Fibroblast of villous mesenchyme (primary cell): ENCODE data around the gene BMP8B. TPM values are rescaled to one million over a fixed set of nuclear protein-coding genes. Genes with fewer than 3 reads are reported as not detected.
"Not testable (repeated sequence)": the region's sequence is repeated elsewhere in the genome, so short reads cannot be mapped to it uniquely, and the experiment has no call there.

Source experiments
- DNase-seq: peaks from one replicate; pipeline ENCODE4 v3.0.0-alpha.2; 2010; ENCODE audit warnings: low read depth
- H3K4me3 ChIP-seq: 2 replicates; pipeline ENCODE4 v1.5.1; 2011; ENCODE audit warnings: low read depth, mild to moderate bottlenecking, low read length
- CTCF ChIP-seq: IDR thresholded peaks from 2 replicates; pipeline ENCODE4 v1.5.1; 2012; ENCODE audit warnings: low read depth, mild to moderate bottlenecking, low read length; ENCODE audit not compliant: insufficient read depth
- total RNA-seq: library from RNA; depleted of rRNA; stranded (reverse); fragments of >200 nt; gene quantifications from 2 replicates; pipeline ENCODE4 v1.2.3, GENCODE V29; 2012

BMP8B gene
- total RNA-seq, 1 donor: under 0.01 TPM

GRCh38 chr1:39776400-39776713, 12.3 kb downstream of the BMP8B start:
- DNase-seq: no peak
- H3K4me3 ChIP-seq: no peak overlapping the region
- TF ChIP-seq CTCF: no peak

- H3K4me3 ChIP-seq, DNase-seq: not testable (repeated sequence)
Measured at GRCh38 chr1:39775676-39776399, 12.8 kb downstream of the BMP8B start.

- DNase-seq, H3K4me3 ChIP-seq: not testable (repeated sequence)
Measured at GRCh38 chr1:39775141-39775540, 13.5 kb downstream of the BMP8B start.

- not testable (repeated sequence) for DNase-seq, H3K4me3 ChIP-seq
Measured at GRCh38 chr1:39773369-39773979, 15.2 kb downstream of the BMP8B start.

GRCh38 chr1:39771022-39771532, 17.6 kb downstream of the BMP8B start, which contains the start of gene OXCT2:
Gene OXCT2, minus strand, starts transcription at chr1:39771348. Its CDS starts 93 bp downstream, at chr1:39771255.
- not testable (repeated sequence) for DNase-seq
- H3K4me3 ChIP-seq: peak within 1 kb of the TSS; percentile 41

GRCh38 chr1:39770100-39771021, 18.3 kb downstream of the BMP8B start:
- H3K4me3 ChIP-seq: peak overlapping the region; percentile 41
- DNase-seq: peak; percentile 12

- DNase-seq, H3K4me3 ChIP-seq: not testable (repeated sequence)
Measured at GRCh38 chr1:39769502-39769901, 19.2 kb downstream of the BMP8B start.

GRCh38 chr1:39766466-39766865, 22.2 kb downstream of the BMP8B start:
- not testable (repeated sequence) for DNase-seq, H3K4me3 ChIP-seq

GRCh38 chr1:39764512-39764911, 24.2 kb downstream of the BMP8B start:
- DNase-seq, H3K4me3 ChIP-seq: not testable (repeated sequence)

- not testable (repeated sequence) for DNase-seq, H3K4me3 ChIP-seq
Measured at GRCh38 chr1:39763619-39764374, 24.9 kb downstream of the BMP8B start.

- no peak for TF ChIP-seq CTCF
- H3K4me3 ChIP-seq: no peak overlapping the region
- DNase-seq: no peak
Measured at GRCh38 chr1:39762550-39763540, 25.8 kb downstream of the BMP8B start.
